ENCODE data around the gene TRIB2. TPM values are rescaled to one million over a fixed set of nuclear protein-coding genes. Genes with fewer than 3 reads are reported as not detected.

TRIB2 gene
- total and polyA plus RNA-seq, 2 of the 4 experiments (the other 2 are of a cell fraction): 12.0 to 12.7 TPM

DNA sequence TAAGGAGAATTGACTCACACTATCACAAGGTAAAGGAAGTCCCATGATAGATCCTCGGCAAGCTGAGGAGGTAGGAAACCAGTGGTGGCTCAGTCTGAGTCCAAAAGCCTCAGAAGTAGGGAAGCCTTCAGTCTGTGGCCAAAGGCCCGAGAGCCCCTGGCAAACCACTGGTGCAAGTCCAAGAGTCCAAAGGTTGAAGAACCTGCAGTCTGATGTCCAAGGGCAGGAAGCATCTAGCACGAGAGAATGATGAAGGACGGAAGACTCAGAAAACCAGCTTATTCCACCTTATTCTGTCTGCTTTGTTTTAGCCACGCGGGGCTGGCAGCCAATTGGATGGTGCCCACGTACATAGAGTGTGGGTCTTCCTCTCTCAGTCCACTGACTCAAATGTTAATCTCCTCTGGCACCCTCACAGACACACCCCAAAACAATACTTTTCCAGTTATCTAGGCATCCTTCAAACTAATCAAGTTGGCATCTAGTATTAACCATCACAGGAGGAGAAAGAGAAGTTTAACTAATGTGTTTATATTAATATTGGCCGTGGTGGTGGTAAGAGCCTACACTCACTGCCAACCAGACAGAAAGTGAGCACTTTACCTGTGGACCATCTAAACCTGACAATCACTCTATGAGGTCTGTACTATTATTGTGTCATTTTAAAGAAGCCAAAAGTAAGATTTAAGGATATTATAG lies 8.1 kb upstream of the TRIB2 start:
- ChIA-PET POLR2A (ENCODE audit: unreplicated experiment) (no interaction called here), CTCF (no interaction called here)
- TF ChIP-seq RAD21 (IDR thresholded peaks at IDR 0.05; ENCODE audit: low read length) (no peak), BHLHE40 (IDR thresholded peaks at IDR 0.05; ENCODE audit: low read depth, low read length) (no peak), CTCF (conservative IDR thresholded peaks at IDR 0.05; ENCODE audit: low read depth, low read length) (no peak), CHD1 (IDR thresholded peaks at IDR 0.05; ENCODE audit: low read depth, low read length) (no peak), MXI1 (IDR thresholded peaks at IDR 0.05; ENCODE audit: borderline replicate concordance, low read depth, low read length) (no peak), POLR2A (IDR thresholded peaks at IDR 0.05; ENCODE audit: low read depth, low read length) (no peak), CEBPB (IDR thresholded peaks at IDR 0.05; ENCODE audit: low read depth, low read length) (no peak), MAFK (IDR thresholded peaks at IDR 0.05; ENCODE audit: low read depth, low read length) (no peak), MAZ (IDR thresholded peaks at IDR 0.05; ENCODE audit: borderline replicate concordance, low read depth, low read length) (no peak), RCOR1 (IDR thresholded peaks at IDR 0.05; ENCODE audit: insufficient replicate concordance, low read length) (no peak), RFX5 (IDR thresholded peaks at IDR 0.05; ENCODE audit: low read depth, low read length) (no peak), ELK1 (IDR thresholded peaks at IDR 0.05; ENCODE audit: borderline replicate concordance, low read depth, low read length) (no peak), NFE2L2 (IDR thresholded peaks at IDR 0.05; ENCODE audit: low read depth, low read length) (no peak), SMC3 (IDR thresholded peaks at IDR 0.05; ENCODE audit: low read depth, low read length) (no peak), FOS (IDR thresholded peaks at IDR 0.05; ENCODE audit: low read depth, low read length) (no peak)
- TF ChIP-seq, protein P1, sequence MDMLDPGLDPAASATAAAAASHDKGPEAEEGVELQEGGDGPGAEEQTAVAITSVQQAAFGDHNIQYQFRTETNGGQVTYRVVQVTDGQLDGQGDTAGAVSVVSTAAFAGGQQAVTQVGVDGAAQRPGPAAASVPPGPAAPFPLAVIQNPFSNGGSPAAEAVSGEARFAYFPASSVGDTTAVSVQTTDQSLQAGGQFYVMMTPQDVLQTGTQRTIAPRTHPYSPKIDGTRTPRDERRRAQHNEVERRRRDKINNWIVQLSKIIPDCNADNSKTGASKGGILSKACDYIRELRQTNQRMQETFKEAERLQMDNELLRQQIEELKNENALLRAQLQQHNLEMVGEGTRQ (IDR thresholded peaks at IDR 0.05; ENCODE audit: low read depth, low read length): no peak
- no peak overlapping the region for H3K14ac ChIP-seq (replicated peaks; ENCODE audit: low read depth, low read length)
- no peak overlapping the region for H3K4me2 ChIP-seq (ENCODE audit: low read depth, low read length)
- H3K4me3 ChIP-seq (ENCODE audit: insufficient read depth, low read depth, low read length): no peak overlapping the region
- dilution Hi-C loops (cut with HindIII; ENCODE audit: low sequenced_read_pairs, unreplicated experiment): no loop called here
- H2AK9ac ChIP-seq (replicated peaks; ENCODE audit: low read depth, low read length, poor library complexity): no peak overlapping the region
- H2AK5ac ChIP-seq (ENCODE audit: low read depth, low read length): no peak overlapping the region
- H4K91ac ChIP-seq (ENCODE audit: insufficient read depth, low read depth, low read length): no peak overlapping the region
- no peak for ATAC-seq (ENCODE audit: low read depth)
- WGBS, 2 experiments (ENCODE audit: extremely low coverage in 2 of 2, insufficient read length in 1 of 2): 88% methylated on average over 1 of the region's 8 CpGs; no CpG with 5 or more reads in 1 of the 2 experiments
- H3K4me1 ChIP-seq (ENCODE audit: control insufficient read depth, insufficient read depth, low read length): no peaks in the 10 kb centered on the region
- H4K8ac ChIP-seq (ENCODE audit: low read depth in 2 of 2, low read length in 2 of 2): no peak overlapping the region
- no peak overlapping the region for H4K5ac ChIP-seq (ENCODE audit: low read depth, low read length)
- no peak overlapping the region for H3K18ac ChIP-seq (ENCODE audit: low read depth, low read length)
- H4K20me1 ChIP-seq (ENCODE audit: insufficient read depth, low read length): no peaks in the 10 kb centered on the region
- no peak overlapping the region for H2BK20ac ChIP-seq (ENCODE audit: low read depth, low read length)
- intact Hi-C loops (cut with micrococcal nuclease): loop anchor here (10.0 kb wide), 1 partner anchor 124 kb away; no protein-coding TSS in a partner anchor
- H3K9me1 ChIP-seq (ENCODE audit: insufficient read depth, low read length): no peaks in the 10 kb centered on the region
- no peaks in the 10 kb centered on the region for H3K79me1 ChIP-seq (ENCODE audit: low read depth in 1 of 2, low read length in 2 of 2)
- BruUV-seq (replicated peaks): no TSS peak
- no peak overlapping the region for H2BK15ac ChIP-seq (ENCODE audit: low read depth, low read length)
- H2BK120ac ChIP-seq (ENCODE audit: low read depth, low read length): no peak overlapping the region
- no peaks in the 10 kb centered on the region for H3K36me3 ChIP-seq (ENCODE audit: control insufficient read depth, insufficient read depth, low read length)
- no peak overlapping the region for H3K9ac ChIP-seq (ENCODE audit: low read depth, low read length)
- no peak overlapping the region for H3K23ac ChIP-seq (ENCODE audit: low read depth, low read length)
- H3K27me3 ChIP-seq (ENCODE audit: control insufficient read depth, insufficient read depth, low read length): no peaks in the 10 kb centered on the region
- H2AFZ ChIP-seq (replicated peaks; ENCODE audit: low read length, poor library complexity): no peak overlapping the region
- H2BK5ac ChIP-seq (ENCODE audit: low read depth, low read length, poor library complexity, severe bottlenecking): no peak overlapping the region
- no peak overlapping the region for H3K27ac ChIP-seq (ENCODE audit: insufficient read depth, low read length)
- DNase-seq: no peak
- no peaks in the 10 kb centered on the region; the same call in 1 of the 2 replicates for H3K9me3 ChIP-seq (ENCODE audit: control insufficient read depth, insufficient read depth, low read length)
- H3K56ac ChIP-seq (ENCODE audit: extremely low read depth, insufficient read depth, low read length): no peak overlapping the region
- no peak overlapping the region for H3K4ac ChIP-seq (ENCODE audit: low read depth, low read length)
- in situ Hi-C loops (cut with MboI; ENCODE audit: low sequenced_read_pairs): loop anchor here (5.0 kb wide), 1 partner anchor 396 kb away; no protein-coding TSS in a partner anchor
